CD14-positive monocyte (primary cell): ENCODE measurements around the gene RBKS. TPM values are rescaled to one million over a fixed set of nuclear protein-coding genes. Genes with fewer than 3 reads are reported as not detected.

Experiments used
- DNase-seq, 3 donors: peaks; one replicate each; pipeline ENCODE4 v3.0.0-alpha.2; 2011 to 2022
- H2AFZ ChIP-seq: 2 replicates; pipeline ENCODE4 v1.6.0; 2012; ENCODE audit warnings: mild to moderate bottlenecking, low read depth, low read length, inconsistent platforms; ENCODE audit not compliant: insufficient read depth, poor library complexity, severe bottlenecking
- H3K27ac ChIP-seq, 2 donors: 1 replicate in 1 of 2; 2 replicates in 1 of 2; pipeline ENCODE4 v1.5.1; 2012 to 2013; ENCODE audit warnings: low read length in 2 of 2, control low read depth in 1 of 2, inconsistent platforms in 1 of 2, low read depth in 1 of 2, mild to moderate bottlenecking in 1 of 2
- H3K27me3 ChIP-seq, 2 donors: one replicate each; pipeline versions ENCODE4 v1.6.0 to v1.6.1; 2011 to 2013; ENCODE audit warnings: low read length in 2 of 2; ENCODE audit not compliant: control insufficient read depth in 2 of 2, insufficient read depth in 2 of 2
- H3K36me3 ChIP-seq, 2 donors: replicated peaks in 1 of 2; 1 replicate in 1 of 2; 2 replicates in 1 of 2; pipeline versions ENCODE4 v1.5.1 to v1.6.1; 2012 to 2013; ENCODE audit warnings: low read length in 2 of 2, control low read depth in 1 of 2, inconsistent platforms in 1 of 2, mild to moderate bottlenecking in 1 of 2; ENCODE audit not compliant: insufficient read depth in 2 of 2, control insufficient read depth in 1 of 2
- H3K4me1 ChIP-seq, 2 donors: 1 replicate in 1 of 2; 2 replicates in 1 of 2; pipeline versions ENCODE4 v1.5.1 to v1.6.1; 2012 to 2013; ENCODE audit warnings: low read length in 2 of 2, control low read depth in 1 of 2, inconsistent platforms in 1 of 2, mild to moderate bottlenecking in 1 of 2, moderate library complexity in 1 of 2; ENCODE audit not compliant: insufficient read depth in 2 of 2, control insufficient read depth in 1 of 2
- H3K4me2 ChIP-seq: replicated peaks from 2 replicates; pipeline ENCODE3; 2012; ENCODE audit warnings: low read length, moderate library complexity, mild to moderate bottlenecking; ENCODE audit not compliant: poor library complexity, severe bottlenecking; ENCODE audit errors: extremely low read depth
- H3K4me3 ChIP-seq, 3 experiments: fragments of 200-600 bp in 1 of 3; sonication (generic) in 1 of 3; replicated peaks in 1 of 3; 1 replicate in 2 of 3; 2 replicates in 1 of 3; pipeline ENCODE4 v1.5.1; 2011 to 2013; ENCODE audit warnings: low read length in 3 of 3, mild to moderate bottlenecking in 3 of 3, control low read depth in 2 of 3, low read depth in 2 of 3, inconsistent platforms in 1 of 3, moderate library complexity in 1 of 3
- H3K79me2 ChIP-seq: 2 replicates; pipeline ENCODE4 v1.6.0; 2012; ENCODE audit warnings: mild to moderate bottlenecking, control low read depth, inconsistent platforms, low read length, moderate library complexity; ENCODE audit not compliant: insufficient read depth
- H3K9ac ChIP-seq: 2 replicates; pipeline ENCODE4 v1.6.0; 2017; ENCODE audit warnings: low read length, mild to moderate bottlenecking; ENCODE audit not compliant: insufficient read depth, poor library complexity, severe bottlenecking
- H3K9me3 ChIP-seq, 2 donors: replicated peaks in 1 of 2; 1 replicate in 1 of 2; 2 replicates in 1 of 2; pipeline versions ENCODE4 v1.5.1 to v1.6.1; 2012 to 2013; ENCODE audit warnings: low read length in 2 of 2, control low read depth in 1 of 2; ENCODE audit not compliant: control insufficient read depth in 1 of 2, insufficient read depth in 1 of 2
- H4K20me1 ChIP-seq: 2 replicates; pipeline ENCODE4 v1.6.0; 2012; ENCODE audit warnings: mild to moderate bottlenecking, low read length, control low read depth, moderate library complexity; ENCODE audit not compliant: insufficient read depth
- H3K27ac Mint-ChIP-seq, 7 donors: one replicate each; pipeline ENCODE4 v1.8.0; 2020; ENCODE audit warnings: mild to moderate bottlenecking in 7 of 7, mixed read lengths in 7 of 7, moderate library complexity in 6 of 7, inconsistent platforms in 2 of 7
- H3K27me3 Mint-ChIP-seq, 3 donors: one replicate each; pipeline ENCODE4 v1.8.0; 2021 to 2022; ENCODE audit warnings: low read depth in 3 of 3, mild to moderate bottlenecking in 3 of 3, mixed read lengths in 3 of 3, moderate library complexity in 3 of 3, inconsistent platforms in 1 of 3
- H3K36me3 Mint-ChIP-seq, 2 donors: one replicate each; pipeline ENCODE4 v1.8.0; 2020; ENCODE audit warnings: mixed read lengths in 2 of 2, inconsistent platforms in 1 of 2, mild to moderate bottlenecking in 1 of 2
- H3K4me1 Mint-ChIP-seq: one replicate; pipeline ENCODE4 v1.8.0; 2020; ENCODE audit warnings: mild to moderate bottlenecking, mixed read lengths
- H3K4me3 Mint-ChIP-seq, 2 donors: one replicate each; pipeline ENCODE4 v1.8.0; 2020; ENCODE audit warnings: mild to moderate bottlenecking in 2 of 2, mixed read lengths in 2 of 2, moderate library complexity in 1 of 2
- H3K9me3 Mint-ChIP-seq, 7 donors: one replicate each; pipeline ENCODE4 v1.8.0; 2020 to 2022; ENCODE audit warnings: mixed read lengths in 7 of 7, mild to moderate bottlenecking in 6 of 7, moderate library complexity in 6 of 7, inconsistent platforms in 2 of 7
- WGBS: methylation state at CpG from one replicate; pipeline ENCODE4 v1.1.5; 2013; ENCODE audit warnings: missing lambda C conversion rate; ENCODE audit not compliant: insufficient coverage; 5-methylcytosine and 5-hydroxymethylcytosine counted together
- intact Hi-C, 2 donors: fragments of 100-400 bp; cut with micrococcal nuclease; formaldehyde crosslinking; loops; one replicate each; pipeline versions ENCODE4 v1.15.0 to v1.15.1; 2023
- polyA plus RNA-seq, 3 donors: library from polyadenylated mRNA; depleted of rRNA in 1 of 3; unstranded in 2 of 3; stranded (reverse) in 1 of 3; fragments of 300-500 nt in 2 of 3; fragments of >200 nt in 1 of 3; fragmentation: Illumina TruSeq in 2 of 3; gene quantifications; 1 replicate in 2 of 3; 2 replicates in 1 of 3; pipeline ENCODE4 v1.2.3, GENCODE V29; 2012 to 2021
- TF ChIP-seq, protein P1 (sequence below): fragments of 200-600 bp; IDR thresholded peaks from one replicate; pipeline ENCODE4 v1.8.0; 2022; ENCODE audit warnings: antibody characterized with exemption, mild to moderate bottlenecking

Gene RBKS
- polyA plus RNA-seq, 3 donors: 3.9 to 39.1 (median 4.3) TPM

DNA sequence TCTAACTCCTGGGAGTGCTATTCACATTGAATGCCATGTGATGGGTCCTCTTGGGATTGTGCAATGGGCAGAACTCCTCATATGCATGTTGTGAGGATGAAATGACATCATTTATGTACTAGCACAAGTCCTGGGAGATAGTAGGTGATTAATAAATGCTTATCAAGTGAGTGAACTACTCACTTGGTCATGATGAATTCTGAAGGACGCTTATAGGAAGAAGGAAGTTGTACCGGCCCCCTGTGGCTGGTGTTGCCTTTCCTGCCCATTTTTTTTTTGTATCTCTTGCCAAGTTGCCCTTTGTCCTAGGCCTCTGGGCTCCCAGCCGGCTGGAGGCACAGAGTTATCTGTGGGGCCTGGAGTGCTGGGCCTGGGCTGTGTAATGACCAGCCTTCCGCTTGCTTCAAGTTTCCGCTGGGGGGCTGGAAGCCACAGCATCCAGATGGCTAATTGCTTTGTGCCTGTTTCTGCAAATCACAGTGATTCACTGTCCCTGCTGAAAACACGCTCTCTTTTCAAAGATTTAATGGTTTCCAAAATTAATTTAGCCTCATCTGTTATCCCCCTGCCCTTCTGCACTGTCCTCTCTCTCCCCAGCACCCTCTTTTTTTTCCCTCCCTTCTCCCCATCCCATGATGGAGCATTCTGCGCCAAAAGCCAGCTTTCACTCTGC lies 152.4 kb downstream of the RBKS start:
- Histone ChIP-seq H3K4me1 (peaks cover 15 to 24% of the 10 kb centered on the region in 2 donors), H3K27ac (no peak overlapping the region), H3K79me2 (no peaks in the 10 kb centered on the region), H3K9ac (no peak overlapping the region), H4K20me1 (no peaks in the 10 kb centered on the region), H2AFZ (peak overlapping the region; percentile 47), H3K27me3 (no peaks in the 10 kb centered on the region), H3K4me2 (no peak overlapping the region), H3K4me3 (no peak overlapping the region), H3K9me3 (peaks cover 0 to 5% of the 10 kb centered on the region in 2 donors), H3K36me3 (no peaks in the 10 kb centered on the region)
- WGBS: 58% methylated on average over 6 of the region's 7 CpGs
- DNase-seq: peak in 2 of 3 donors; percentile 16 to 55
- Mint-ChIP-seq H3K27ac (no peak overlapping the region), H3K4me1 (peaks cover 21% of the 10 kb centered on the region), H3K36me3 (no peaks in the 10 kb centered on the region), H3K27me3 (peaks cover 4 to 11% (median 4%) of the 10 kb centered on the region in 3 donors), H3K4me3 (no peak overlapping the region), H3K9me3 (peaks cover 2 to 12% (median 6%) of the 10 kb centered on the region in 7 donors)
- intact Hi-C loops: no loop called here
- TF ChIP-seq, protein P1, sequence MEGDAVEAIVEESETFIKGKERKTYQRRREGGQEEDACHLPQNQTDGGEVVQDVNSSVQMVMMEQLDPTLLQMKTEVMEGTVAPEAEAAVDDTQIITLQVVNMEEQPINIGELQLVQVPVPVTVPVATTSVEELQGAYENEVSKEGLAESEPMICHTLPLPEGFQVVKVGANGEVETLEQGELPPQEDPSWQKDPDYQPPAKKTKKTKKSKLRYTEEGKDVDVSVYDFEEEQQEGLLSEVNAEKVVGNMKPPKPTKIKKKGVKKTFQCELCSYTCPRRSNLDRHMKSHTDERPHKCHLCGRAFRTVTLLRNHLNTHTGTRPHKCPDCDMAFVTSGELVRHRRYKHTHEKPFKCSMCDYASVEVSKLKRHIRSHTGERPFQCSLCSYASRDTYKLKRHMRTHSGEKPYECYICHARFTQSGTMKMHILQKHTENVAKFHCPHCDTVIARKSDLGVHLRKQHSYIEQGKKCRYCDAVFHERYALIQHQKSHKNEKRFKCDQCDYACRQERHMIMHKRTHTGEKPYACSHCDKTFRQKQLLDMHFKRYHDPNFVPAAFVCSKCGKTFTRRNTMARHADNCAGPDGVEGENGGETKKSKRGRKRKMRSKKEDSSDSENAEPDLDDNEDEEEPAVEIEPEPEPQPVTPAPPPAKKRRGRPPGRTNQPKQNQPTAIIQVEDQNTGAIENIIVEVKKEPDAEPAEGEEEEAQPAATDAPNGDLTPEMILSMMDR: no peak

DNA sequence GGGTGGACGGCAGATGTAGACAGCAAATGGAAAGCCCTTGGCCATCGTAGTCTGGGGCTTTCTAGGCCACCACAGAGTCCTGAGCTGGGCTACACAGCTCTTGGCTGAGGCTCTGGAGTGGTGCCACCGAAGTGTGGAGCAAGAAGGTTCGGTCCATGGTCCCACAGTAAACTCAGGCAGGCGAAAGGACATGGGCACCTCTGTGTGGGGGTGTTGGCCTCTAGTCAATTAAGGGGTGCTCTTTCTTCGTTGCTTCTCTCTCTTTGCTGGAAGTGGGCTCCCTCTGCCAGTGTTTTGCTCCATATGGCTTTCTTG lies 153.3 kb downstream of the RBKS start:
- no peak overlapping the region for H3K9ac ChIP-seq
- H3K27me3 ChIP-seq: no peaks in the 10 kb centered on the region
- no peaks in the 10 kb centered on the region for H3K36me3 ChIP-seq
- intact Hi-C loops: no loop called here
- Mint-ChIP-seq H3K4me3 (no peak overlapping the region), H3K9me3 (peaks cover 2 to 13% (median 6%) of the 10 kb centered on the region in 7 donors), H3K4me1 (peaks cover 20% of the 10 kb centered on the region), H3K36me3 (no peaks in the 10 kb centered on the region), H3K27me3 (peaks cover 2 to 11% (median 4%) of the 10 kb centered on the region in 3 donors), H3K27ac (no peak overlapping the region)
- peaks cover 15 to 24% of the 10 kb centered on the region in 2 donors for H3K4me1 ChIP-seq
- 93% methylated on average over 5 of the region's 6 CpGs for WGBS
- TF ChIP-seq, protein P1: no peak
- no peak overlapping the region for H3K4me3 ChIP-seq
- no peak overlapping the region for H3K4me2 ChIP-seq
- no peak overlapping the region for H3K27ac ChIP-seq
- DNase-seq: no peak
- H2AFZ ChIP-seq: no peak overlapping the region
- H3K79me2 ChIP-seq: no peaks in the 10 kb centered on the region
- peaks cover 0 to 5% of the 10 kb centered on the region in 2 donors for H3K9me3 ChIP-seq
- H4K20me1 ChIP-seq: no peaks in the 10 kb centered on the region
